Pancreas (tissue), 10 donors: ENCODE results near the gene DHRSX. TPM values are rescaled to one million over a fixed set of nuclear protein-coding genes. Genes with fewer than 3 reads are reported as not detected.
A peak's percentile ranks its signal among the peaks of the same experiment; 100 is the strongest.

Source experiments
- ATAC-seq, 4 donors: fragments of 200-7000 bp; cut with Tn5 transposase; one replicate each; pipeline versions ENCODE4 v1.8.0 to v1.9.1; 2020; ENCODE audit warnings: mild to moderate bottlenecking in 4 of 4, moderate library complexity in 4 of 4
- DNase-seq, 6 donors: peaks; one replicate each; pipeline ENCODE4 v3.0.0-alpha.2; 2020
- FAIRE-seq: peaks from 2 replicates; lab custom pipeline; 2012; peaks lifted over from hg19 to GRCh38; lab: Jason Lieb, UNC
- H3K27ac ChIP-seq, 4 donors: fragments of 200-600 bp; sonication (generic); 1 replicate in 3 of 4; 2 replicates in 1 of 4; pipeline versions ENCODE4 v1.5.0 to v1.8.0; 2020
- H3K27me3 ChIP-seq, 4 donors: fragments of 200-600 bp; one replicate each; pipeline ENCODE4 v1.8.0; 2021
- H3K36me3 ChIP-seq, 3 donors: fragments of 200-600 bp; sonication (generic) in 1 of 3; one replicate each; pipeline versions ENCODE4 v1.5.0 to v1.8.0; 2020 to 2021
- H3K4me1 ChIP-seq, 3 donors: fragments of 200-600 bp; one replicate each; pipeline ENCODE4 v1.8.0; 2021
- H3K4me3 ChIP-seq, 4 donors: fragments of 200-600 bp; sonication (generic) in 2 of 4; one replicate each; pipeline versions ENCODE4 v1.5.0 to v1.8.0; 2020 to 2021
- H3K9me3 ChIP-seq, 4 donors: fragments of 200-600 bp; one replicate each; pipeline ENCODE4 v1.8.0; 2021
- CTCF ChIP-seq, 4 donors: fragments of 200-600 bp; sonication (generic) in 3 of 4; IDR thresholded peaks; one replicate each; pipeline versions ENCODE4 v1.5.0 to v1.8.0; 2021; ENCODE audit warnings: antibody characterized with exemption in 4 of 4
- WGBS, 2 donors: extraction: QIAGEN DNeasy Blood & Tissue Kit; methylation state at CpG; one replicate each; pipeline ENCODE4 v1.1.7; 2013; 5-methylcytosine and 5-hydroxymethylcytosine counted together
- intact Hi-C, 3 donors: fragments of 100-400 bp; cut with DNase I; formaldehyde crosslinking; loops; one replicate each; pipeline versions ENCODE4 v1.11.1 to v1.14.2; 2022
- polyA plus RNA-seq, 2 donors: library from polyadenylated mRNA; stranded (reverse); fragments of 200-250 nt; gene quantifications; one replicate each; pipeline ENCODE4 v1.2.3, GENCODE V29; 2013
- total RNA-seq, 6 donors: library from RNA; stranded (reverse); fragmentation: NEBNext Ultra II Directional in 4 of 6; extraction: Animal tissue kit (Norgen Biotek cat#: 25700) in 4 of 6; gene quantifications; one replicate each; pipeline versions ENCODE4 v1.2.1 to v1.2.4, GENCODE V29; 2021 to 2023
- donor health status: healthy with polysubstance abuse.
- donor health status: DM: no; HTN: no; CAD: no; lungs with moderate emphysema.
- donor health status: DM: no; HTN: no; CAD: no.
- donor health status: control.
- donor health status: control.
- donor health status: Bipolar disorder and iron deficiency.
- donor health status: DM: yes; HTN: yes; CAD: no.
- donor health status: DM: no; HTN: no; CAD: no.
- donor health status: DM: no; HTN: no; CAD: no.
- donor health status: DM: yes; HTN: yes; CAD: no.

DHRSX gene
- total and polyA plus RNA-seq, 8 donors = 8.1 to 26.5 (median 17.2) TPM

DNA sequence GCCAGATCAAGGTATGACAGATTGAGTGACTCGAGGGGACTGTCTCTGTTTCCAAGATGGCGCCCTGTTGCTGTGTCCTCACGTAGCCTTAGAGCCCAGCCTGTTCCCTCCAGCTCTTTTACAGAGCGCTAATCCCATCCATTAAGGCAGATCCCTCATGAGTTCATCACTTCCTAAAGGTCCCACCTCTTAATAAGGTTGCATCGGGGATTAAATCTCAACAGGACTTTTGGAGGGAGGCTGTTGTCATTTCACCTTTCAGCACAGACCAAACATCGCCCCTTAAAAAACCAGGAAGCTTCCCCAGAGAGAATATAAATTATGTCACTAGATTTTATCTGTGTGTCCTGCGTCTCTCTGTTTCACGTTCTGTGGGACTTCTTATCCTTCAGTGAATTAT, 32.6 kb upstream of the DHRSX start:
- intact Hi-C loops = no loop called here
- 74 to 81% methylated on average over 8 of the region's 8 CpGs for WGBS, 2 donors
- FAIRE-seq (no peak), ATAC-seq (no peak), DNase-seq (no peak)
- Histone ChIP-seq H3K36me3 (no peaks in the 10 kb centered on the region), H3K27me3 (no peaks in the 10 kb centered on the region), H3K4me1 (no peaks in the 10 kb centered on the region), H3K4me3 (no peak overlapping the region), H3K27ac (no peak overlapping the region), H3K9me3 (no peaks in the 10 kb centered on the region)
- TF ChIP-seq CTCF (IDR thresholded peaks at IDR 0.05) = no peak

- H3K36me3 ChIP-seq = no peaks in the 10 kb centered on the region
- H3K9me3 ChIP-seq = no peaks in the 10 kb centered on the region
- FAIRE-seq = no peak
- H3K4me3 ChIP-seq = no peak overlapping the region
- intact Hi-C loops = no loop called here
- ATAC-seq = no peak
- H3K27me3 ChIP-seq = no peaks in the 10 kb centered on the region
- no peak overlapping the region for H3K27ac ChIP-seq
- no peak for TF ChIP-seq CTCF (IDR thresholded peaks at IDR 0.05)
- no peaks in the 10 kb centered on the region for H3K4me1 ChIP-seq
- no peak for DNase-seq
- 81 to 84% methylated on average over 10 of the region's 10 CpGs for WGBS, 2 donors
Measured at GRCh38 chrX:2526390-2526789, 25.6 kb upstream of the DHRSX start.

DNA sequence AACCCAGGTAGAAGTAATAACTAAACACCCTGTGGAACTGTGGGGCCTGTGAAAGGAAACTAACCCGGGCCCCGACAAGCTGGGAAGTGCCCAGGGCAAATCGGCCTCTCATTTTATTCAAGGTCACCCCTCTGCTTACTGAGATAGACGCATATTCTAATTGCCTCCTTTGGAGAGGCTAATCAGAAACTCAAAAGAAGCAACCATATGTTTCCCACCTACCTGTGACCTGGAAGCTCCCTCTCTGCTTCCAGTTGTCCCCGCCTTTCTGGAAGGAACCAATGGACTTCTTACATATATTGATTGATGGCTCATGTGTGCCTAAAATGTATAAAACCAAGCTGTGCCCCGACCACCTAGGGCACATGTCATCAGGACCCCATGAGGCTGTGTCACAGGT, 23.1 kb upstream of the DHRSX start:
- ATAC-seq (no peak), FAIRE-seq (no peak), DNase-seq (no peak)
- TF ChIP-seq CTCF (IDR thresholded peaks at IDR 0.05) = no peak
- no peaks in the 10 kb centered on the region for H3K9me3 ChIP-seq
- H3K27me3 ChIP-seq = no peaks in the 10 kb centered on the region
- H3K27ac ChIP-seq = no peak overlapping the region
- intact Hi-C loops = no loop called here
- H3K4me1 ChIP-seq = no peaks in the 10 kb centered on the region
- 56 to 60% methylated on average over 6 of the region's 6 CpGs for WGBS, 2 donors
- H3K36me3 ChIP-seq = no peaks in the 10 kb centered on the region
- H3K4me3 ChIP-seq = no peak overlapping the region

GRCh38 chrX:2521927-2522386, 21.2 kb upstream of the DHRSX start:
- DNase-seq (no peak), FAIRE-seq (no peak), ATAC-seq (peak in 2 of 4 donors; percentile 64 to 65)
- Histone ChIP-seq H3K4me3 (no peak overlapping the region), H3K36me3 (no peaks in the 10 kb centered on the region), H3K27me3 (no peaks in the 10 kb centered on the region), H3K27ac (no peak overlapping the region), H3K9me3 (no peaks in the 10 kb centered on the region), H3K4me1 (no peaks in the 10 kb centered on the region)
- TF ChIP-seq CTCF (IDR thresholded peaks at IDR 0.05) = no peak
- 82 to 86% methylated on average over 6 of the region's 6 CpGs for WGBS, 2 donors
- intact Hi-C loops = no loop called here

GRCh38 chrX:2521092-2521926, 20.5 kb upstream of the DHRSX start:
- Histone ChIP-seq H3K27ac (no peak overlapping the region), H3K4me1 (no peaks in the 10 kb centered on the region), H3K27me3 (no peaks in the 10 kb centered on the region), H3K4me3 (no peak overlapping the region), H3K9me3 (no peaks in the 10 kb centered on the region), H3K36me3 (no peaks in the 10 kb centered on the region)
- TF ChIP-seq CTCF (IDR thresholded peaks at IDR 0.05) = no peak
- FAIRE-seq (no peak), ATAC-seq (peak in 2 of 4 donors; percentile 76 to 82), DNase-seq (peak in 1 of 6 donors; percentile 37)
- 48 to 54% methylated on average over 15 of the region's 15 CpGs for WGBS, 2 donors
- intact Hi-C loops = no loop called here
